ENCODE data around the gene XPA.
"Not testable (repeated sequence)": the region's sequence is repeated elsewhere in the genome, so short reads cannot be mapped to it uniquely, and the experiment has no call there.

The XPA gene

DNA sequence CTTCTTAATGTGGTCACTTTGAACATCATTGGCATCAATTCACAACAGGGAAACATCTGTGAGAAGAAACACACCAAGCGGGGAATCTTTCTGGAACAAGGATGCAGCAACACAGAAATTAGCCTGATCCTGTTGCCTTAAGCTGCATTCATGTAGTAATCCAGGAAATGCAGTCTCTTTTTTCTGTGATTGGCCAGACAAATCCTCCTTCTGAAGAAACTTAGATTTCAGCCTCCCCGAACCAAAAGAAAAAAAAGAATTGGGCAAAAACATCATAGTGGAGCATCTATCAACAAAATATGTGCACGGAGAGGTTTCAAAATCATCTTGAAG is 7.2 kb upstream of the XPA start:
- no peak for DNase-seq (ENCODE audit: low read depth in 2 of 3, low spot score in 1 of 3)

DNA sequence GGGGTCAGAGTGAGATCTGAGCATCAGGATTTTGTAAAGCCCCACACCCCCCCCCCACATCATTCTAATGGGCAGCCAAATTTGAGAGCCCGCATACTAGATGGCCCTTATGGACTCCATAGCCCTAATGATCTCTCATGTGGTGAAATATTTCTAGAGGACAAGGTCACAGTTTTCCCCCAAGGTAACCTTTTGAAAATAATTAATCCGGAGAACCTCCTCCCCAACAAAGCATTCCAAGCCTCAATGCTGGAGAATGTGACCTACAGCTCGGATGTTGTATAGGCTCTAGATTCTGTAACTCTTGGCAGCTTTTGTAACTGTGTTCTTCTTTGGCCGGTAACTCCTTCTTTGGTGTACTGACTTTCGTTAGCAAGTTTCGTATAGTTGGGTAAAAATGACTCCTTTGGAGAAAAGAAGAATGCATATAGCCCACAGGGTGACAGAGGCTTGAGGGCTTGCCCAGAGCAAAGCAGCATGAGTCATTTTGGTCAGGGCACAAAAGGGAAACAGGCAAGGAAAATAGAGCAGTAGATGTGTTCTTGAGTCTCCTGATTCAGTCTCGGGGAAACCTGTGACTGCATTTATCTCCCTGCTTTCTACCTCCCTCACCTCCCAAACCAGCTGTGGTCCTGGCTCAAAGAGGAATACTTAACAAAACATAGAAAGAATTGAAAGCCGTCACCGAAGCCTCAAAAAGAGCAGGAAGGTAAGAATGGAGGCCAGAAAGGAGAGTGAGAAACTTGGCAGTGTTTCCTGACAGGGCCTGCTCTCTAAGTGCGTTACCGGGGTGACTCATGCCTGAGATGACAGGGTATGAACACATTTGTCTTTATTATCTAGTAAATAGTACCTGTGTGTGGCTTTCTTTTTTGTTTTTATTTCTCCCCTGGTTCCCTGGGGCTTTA is 6.6 kb upstream of the XPA start:
- peak in 2 of 3 donors; percentile 21 to 27 for DNase-seq (ENCODE audit: low read depth in 2 of 3, low spot score in 1 of 3)

DNA sequence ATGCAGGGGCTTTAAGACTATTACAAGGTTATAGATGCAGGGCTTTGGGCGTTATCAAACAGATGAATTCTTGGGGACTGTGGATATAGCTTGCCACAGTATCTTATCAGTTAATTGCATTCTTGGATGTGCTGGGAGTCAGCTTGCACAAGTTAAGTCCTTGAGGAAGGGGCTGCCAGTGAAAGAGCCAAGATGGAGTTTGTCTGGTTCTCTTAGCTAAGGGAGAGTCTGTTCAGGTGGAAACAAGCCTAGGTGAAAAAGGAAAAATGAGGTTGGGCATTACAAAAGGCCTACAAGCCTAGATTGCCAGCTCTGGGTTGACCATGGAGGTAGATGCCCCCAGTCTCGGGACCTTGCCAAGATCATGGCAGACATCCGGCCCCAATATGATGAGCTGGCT is 2.7 kb upstream of the XPA start:
- DNase-seq (ENCODE audit: low read depth in 2 of 3, low spot score in 1 of 3) = not testable (repeated sequence)

DNA sequence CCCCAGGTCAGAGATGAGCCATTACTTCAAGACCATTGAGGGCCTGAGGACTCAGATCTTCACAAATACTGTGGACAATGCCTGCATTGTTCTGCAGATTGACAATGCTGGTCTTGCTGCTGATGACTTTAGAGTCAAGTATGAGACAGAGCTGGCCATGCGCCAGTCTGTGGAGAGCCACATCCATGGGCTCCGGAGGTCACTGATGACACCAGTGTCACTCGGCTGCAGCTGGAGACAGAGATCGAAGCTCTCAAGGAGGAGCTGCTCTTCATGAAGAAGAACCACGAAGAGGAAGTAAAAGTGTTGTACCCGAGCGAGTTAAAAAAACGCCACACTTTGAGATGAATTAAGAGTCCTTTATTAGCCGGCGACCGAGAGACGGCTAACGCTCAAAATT is 2.1 kb upstream of the XPA start:
- not testable (repeated sequence) for DNase-seq (ENCODE audit: low read depth in 2 of 3, low spot score in 1 of 3)

- no peak for DNase-seq (ENCODE audit: low read depth in 2 of 3, low spot score in 1 of 3)
Measured at GRCh38 chr9:97698865-97699264, 1.7 kb upstream of the XPA start.

DNA sequence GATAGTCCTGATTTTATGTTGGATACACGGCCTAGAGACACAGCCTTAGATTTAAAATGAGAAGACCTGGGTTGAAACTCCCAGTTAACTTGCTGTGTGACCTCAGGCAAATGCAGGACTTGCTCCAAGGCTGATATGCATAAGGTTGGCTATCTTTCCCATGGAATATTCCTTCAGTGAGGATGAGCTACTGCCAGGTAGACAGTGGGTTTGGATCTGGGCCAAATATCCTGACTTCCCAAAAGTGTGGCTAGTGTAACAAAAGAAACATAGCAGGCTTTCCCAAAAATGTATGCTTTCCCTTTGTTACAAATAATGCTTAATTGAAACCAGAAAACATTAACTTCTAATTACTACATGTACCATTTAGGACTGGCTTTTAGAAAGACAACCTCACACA is 697 bp upstream of the XPA start:
- no peak for DNase-seq (ENCODE audit: low read depth in 2 of 3, low spot score in 1 of 3)

GRCh38 chr9:97695995-97696802 is 941 bp downstream of the XPA start:
- DNase-seq (ENCODE audit: low read depth in 2 of 3, low spot score in 1 of 3) = no peak

DNA sequence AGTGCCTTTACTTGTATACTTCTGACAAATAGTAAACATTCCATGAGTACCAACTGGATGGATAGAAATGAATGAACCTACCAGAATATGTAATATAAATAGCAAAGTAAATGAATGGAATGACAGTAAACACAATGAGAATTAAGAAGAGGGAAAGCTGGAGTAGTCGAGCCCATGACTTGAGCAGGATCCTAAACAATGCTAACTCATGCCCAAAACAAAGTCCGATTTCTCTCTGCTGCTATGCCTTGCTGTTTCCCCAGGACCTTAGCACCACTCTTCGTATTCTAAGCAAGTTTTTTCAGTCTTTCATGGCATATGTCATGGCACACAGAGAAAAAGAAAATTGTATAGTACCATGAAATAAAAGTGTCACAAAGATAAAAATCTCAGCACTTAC is 1.8 kb downstream of the XPA start:
- DNase-seq (ENCODE audit: low read depth in 2 of 3, low spot score in 1 of 3) = no peak

DNA sequence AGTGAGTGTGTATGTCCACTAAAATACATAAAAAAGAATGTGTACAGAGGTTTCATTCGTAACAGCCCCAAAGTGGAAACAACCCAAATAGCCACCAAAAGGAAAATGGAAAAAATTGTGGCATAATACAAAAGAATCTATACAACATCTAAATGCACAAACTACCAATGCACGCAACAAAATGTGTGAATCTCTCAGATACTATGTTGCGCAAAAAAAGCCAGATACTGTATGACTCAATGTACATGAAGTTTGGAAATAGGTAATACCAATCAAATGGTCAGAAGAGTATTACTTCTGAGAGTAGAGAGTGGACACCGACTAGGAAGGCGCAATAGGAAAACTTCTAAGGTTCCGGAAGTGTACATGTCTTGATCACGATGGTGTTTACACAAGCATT is 2.4 kb downstream of the XPA start:
- no peak for DNase-seq (ENCODE audit: low read depth in 2 of 3, low spot score in 1 of 3)

- DNase-seq (ENCODE audit: low read depth in 2 of 3, low spot score in 1 of 3) = no peak
Measured at GRCh38 chr9:97689401-97690180, 7.5 kb downstream of the XPA start.

GRCh38 chr9:97688654-97689053 is 8.5 kb downstream of the XPA start:
- DNase-seq (ENCODE audit: low read depth in 2 of 3, low spot score in 1 of 3) = no peak

DNA sequence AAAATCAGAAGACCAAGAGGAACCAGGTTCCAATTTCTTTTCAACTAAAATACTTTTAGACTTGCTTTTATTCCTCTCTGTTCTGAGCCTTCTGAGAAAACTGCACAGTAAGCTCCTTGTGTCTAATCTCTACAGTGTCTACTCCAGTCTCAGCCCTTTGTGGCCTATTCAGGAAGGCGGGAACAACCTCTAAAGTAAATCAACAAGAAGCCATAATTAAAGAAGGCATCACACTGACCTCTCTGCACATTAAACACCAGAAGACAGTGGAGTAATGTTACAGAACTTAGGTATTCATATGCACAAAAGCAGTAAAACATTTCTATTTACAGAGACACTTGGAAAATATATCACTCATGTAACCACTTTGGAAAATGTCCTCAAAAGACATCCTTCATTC is 14.9 kb downstream of the XPA start:
- DNase-seq (ENCODE audit: low read depth in 2 of 3, low spot score in 1 of 3) = no peak

DNA sequence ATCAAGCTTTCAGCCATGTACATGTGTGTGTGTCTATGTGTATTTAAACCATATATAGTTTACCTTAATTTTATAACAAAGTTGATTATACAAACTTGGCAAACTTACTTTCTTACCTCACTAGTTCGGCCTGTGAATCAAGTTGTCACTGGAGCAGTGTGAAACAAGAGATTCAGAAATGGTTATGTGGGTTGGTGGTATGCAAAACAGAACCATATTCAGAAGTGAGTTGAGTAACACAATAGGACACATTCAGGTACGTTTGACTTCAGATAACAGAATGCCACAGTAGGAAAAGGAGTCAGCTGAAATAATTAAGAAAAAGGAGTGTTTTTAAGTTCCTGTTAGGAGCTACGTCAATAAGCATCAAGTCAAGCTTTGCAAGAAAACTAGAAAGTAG is 21.5 kb downstream of the XPA start:
- DNase-seq (ENCODE audit: low read depth in 2 of 3, low spot score in 1 of 3) = no peak

DNA sequence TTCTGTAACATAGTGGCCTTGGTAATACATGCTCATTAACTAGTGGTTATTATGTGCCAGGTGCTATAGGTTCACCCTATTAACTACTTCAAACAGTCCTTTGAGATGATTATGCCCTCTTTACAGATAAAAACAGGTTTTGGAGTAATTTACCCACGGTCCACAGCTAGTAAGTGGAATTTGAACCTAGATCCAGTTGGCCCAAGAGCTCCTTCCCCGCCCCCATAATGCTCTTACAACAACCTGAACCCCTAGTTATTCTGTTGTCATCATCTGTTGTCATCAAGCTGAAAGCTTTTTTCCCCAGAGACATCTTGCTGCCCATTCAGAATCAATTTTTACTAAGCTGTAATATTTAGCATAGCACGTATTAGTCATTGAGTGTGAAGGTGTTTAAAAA is 23.2 kb downstream of the XPA start:
- DNase-seq (ENCODE audit: low read depth in 2 of 3, low spot score in 1 of 3) = no peak

GRCh38 chr9:97672403-97672802 is 24.7 kb downstream of the XPA start:
- DNase-seq (ENCODE audit: low read depth in 2 of 3, low spot score in 1 of 3) = no peak

GRCh38 chr9:97670586-97670985 is 26.6 kb downstream of the XPA start:
- DNase-seq (ENCODE audit: low read depth in 2 of 3, low spot score in 1 of 3) = no peak

DNA sequence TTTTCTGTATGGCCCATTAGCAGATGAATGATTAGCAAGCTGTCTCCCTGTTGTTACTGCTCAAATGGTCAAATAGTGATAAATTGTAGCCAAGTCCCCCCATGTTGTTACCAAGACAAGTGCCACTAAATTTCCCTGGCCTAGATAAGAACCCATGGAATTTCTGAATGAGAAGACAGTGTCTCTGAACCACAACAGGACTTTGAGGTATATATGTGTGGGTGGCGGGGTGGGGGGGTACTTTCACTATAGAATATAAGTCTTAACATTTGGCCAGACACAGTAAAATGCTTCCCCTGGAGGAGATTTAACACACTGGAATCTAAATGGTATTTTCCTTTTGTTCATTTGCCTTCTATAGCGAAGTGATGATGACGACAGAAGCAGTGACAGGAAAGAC is 28.7 kb downstream of the XPA start:
- DNase-seq (ENCODE audit: low read depth in 2 of 3, low spot score in 1 of 3) = peak in 1 of 3 donors; percentile 13

DNA sequence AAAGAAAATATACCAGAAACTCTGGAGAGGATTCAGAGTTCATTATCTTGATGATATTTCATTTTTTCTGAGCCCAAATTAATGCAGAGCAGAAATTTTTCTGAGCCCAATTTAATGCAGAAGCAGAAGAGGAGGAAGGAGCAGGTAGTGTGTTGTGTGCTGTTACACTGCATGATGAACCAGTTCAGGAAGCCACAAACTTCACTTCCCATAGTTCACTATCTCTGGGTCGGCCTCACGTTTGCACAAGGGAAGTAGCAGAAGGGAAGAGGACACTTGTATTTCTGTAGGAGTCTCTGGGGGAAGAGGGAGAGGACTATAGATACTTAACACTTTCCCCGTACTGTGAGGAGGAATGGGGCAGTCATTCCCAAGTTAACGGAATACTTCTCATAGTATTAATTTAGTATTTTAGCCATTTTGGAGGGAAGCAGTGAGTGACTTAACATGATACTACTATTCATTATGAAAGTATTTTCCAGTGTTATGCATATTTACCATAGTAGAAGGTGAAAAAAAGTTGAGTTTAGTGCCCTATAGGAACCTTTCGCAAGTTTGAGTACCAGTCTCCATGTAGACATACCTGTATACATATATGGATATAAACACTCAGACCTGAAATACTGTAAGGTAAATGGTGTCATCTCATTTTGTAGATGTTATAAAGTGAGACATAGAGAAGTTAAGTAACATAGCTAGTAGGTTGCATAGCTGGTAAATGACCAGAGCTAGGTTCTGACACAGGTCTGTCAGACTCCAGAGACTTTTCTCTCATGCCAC is 30.0 kb downstream of the XPA start:
- no peak for DNase-seq (ENCODE audit: low read depth in 2 of 3, low spot score in 1 of 3)

DNA sequence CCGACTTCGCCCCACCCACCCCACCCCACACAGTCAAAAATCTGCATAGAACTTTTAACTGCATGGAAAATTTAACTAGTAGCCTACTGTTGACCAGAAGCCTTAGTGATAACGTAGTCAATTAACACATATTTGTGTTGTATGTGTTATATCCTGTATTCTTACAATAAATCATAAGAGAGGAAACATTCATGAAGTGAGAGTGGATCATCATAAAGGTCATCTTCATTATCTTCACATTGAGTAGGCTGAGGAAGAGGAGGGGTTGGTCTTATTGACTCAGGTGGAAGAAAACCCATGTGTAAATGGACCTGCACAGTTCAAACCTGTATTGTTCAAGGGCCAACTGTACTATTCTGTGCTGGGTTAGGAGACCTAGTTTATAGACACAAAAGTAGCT is 31.4 kb downstream of the XPA start:
- DNase-seq (ENCODE audit: low read depth in 2 of 3, low spot score in 1 of 3) = no peak

DNA sequence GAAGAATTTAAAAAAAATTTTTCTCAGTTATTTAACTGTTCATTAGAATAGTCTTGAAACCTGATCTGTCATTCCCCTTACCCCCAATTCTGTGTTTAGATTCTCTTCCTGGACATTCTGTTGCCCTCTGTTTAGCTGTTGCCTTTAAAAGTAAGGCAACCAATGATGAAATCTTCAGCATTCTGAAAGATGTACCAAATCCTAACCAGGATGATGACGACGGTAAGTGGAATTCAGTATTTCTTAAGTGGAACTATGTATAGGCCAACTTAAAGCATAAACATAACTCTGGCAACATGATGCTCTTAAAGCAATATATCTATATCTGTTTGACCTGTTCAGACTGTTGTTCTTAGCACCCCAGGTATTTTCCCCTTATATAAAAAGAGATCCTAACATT is 36.3 kb downstream of the XPA start:
- no peak for DNase-seq (ENCODE audit: low read depth in 2 of 3, low spot score in 1 of 3)

- no peak for DNase-seq (ENCODE audit: low read depth in 2 of 3, low spot score in 1 of 3)
Measured at GRCh38 chr9:97660340-97660739, 36.8 kb downstream of the XPA start.

Measured in stimulated activated CD4-positive, alpha-beta T cell treated with anti-CD3 and anti-CD28 coated beads, Interleukin-12 subunit alpha, Interleukin-12 subunit beta, amount 100 ng/mL, for 48 hours (primary cell).